Right lobe of liver (tissue), 6 donors: Measurements from ENCODE around the gene IFT74. TPM values are rescaled to one million over a fixed set of nuclear protein-coding genes. Genes with fewer than 3 reads are reported as not detected.

Experiments
- ATAC-seq, 4 donors: fragments of 200-7000 bp; cut with Tn5 transposase; one replicate each; pipeline ENCODE4 v1.9.1; 2020; ENCODE audit warnings: mild to moderate bottlenecking in 4 of 4, moderate library complexity in 4 of 4
- DNase-seq, 3 donors: peaks; one replicate each; pipeline ENCODE4 v3.0.0-alpha.2; 2020
- H3K27ac ChIP-seq, 3 donors: fragments of 200-600 bp; one replicate each; pipeline ENCODE4 v1.8.0; 2022
- H3K27me3 ChIP-seq, 2 donors: fragments of 200-600 bp; one replicate each; pipeline ENCODE4 v1.8.0; 2022
- H3K36me3 ChIP-seq, 4 donors: fragments of 200-600 bp; sonication (generic) in 1 of 4; one replicate each; pipeline versions ENCODE4 v1.5.1 to v1.8.0; 2017 to 2022; ENCODE audit warnings: control low read depth in 1 of 4
- H3K4me1 ChIP-seq, 4 donors: fragments of 200-600 bp; sonication (generic) in 1 of 4; one replicate each; pipeline versions ENCODE4 v1.5.1 to v1.8.0; 2017 to 2022; ENCODE audit warnings: control low read depth in 1 of 4
- H3K4me3 ChIP-seq, 3 donors: fragments of 200-600 bp; one replicate each; pipeline ENCODE4 v1.8.0; 2022
- H3K9me3 ChIP-seq, 4 donors: fragments of 200-600 bp; sonication (generic) in 1 of 4; one replicate each; pipeline versions ENCODE4 v1.5.1 to v1.8.0; 2017 to 2022; ENCODE audit warnings: control low read depth in 1 of 4
- CTCF ChIP-seq, 4 donors: fragments of 200-600 bp in 3 of 4; fragments of 450-650 bp in 1 of 4; IDR thresholded peaks; one replicate each; pipeline versions ENCODE4 v1.5.1 to v1.8.0; 2016 to 2022; ENCODE audit warnings: antibody characterized with exemption in 4 of 4, mild to moderate bottlenecking in 2 of 4
- POLR2A ChIP-seq: fragments of 450-650 bp; IDR thresholded peaks from one replicate; pipeline ENCODE4 v1.6.1; 2017; ENCODE audit warnings: antibody characterized with exemption, mild to moderate bottlenecking
- WGBS: methylation state at CpG from one replicate; pipeline ENCODE4 v1.1.6; 2018; ENCODE audit warnings: low coverage, low lambda C conversion rate; ENCODE audit not compliant: insufficient coverage; ENCODE audit errors: missing lambda C conversion rate; 5-methylcytosine and 5-hydroxymethylcytosine counted together
- intact Hi-C, 2 donors: fragments of 100-400 bp; cut with DNase I; formaldehyde crosslinking; loops; one replicate each; pipeline versions ENCODE4 v1.11.2 to v1.14.1; 2022
- total RNA-seq, 6 experiments: library from RNA; depleted of rRNA in 2 of 6; stranded (reverse); fragments of >200 nt in 2 of 6; fragmentation: NEBNext Ultra II Directional in 3 of 6; extraction: Animal tissue kit (Norgen Biotek cat#: 25700) in 3 of 6; gene quantifications; one replicate each; pipeline versions ENCODE4 v1.1.0 to v1.2.4, GENCODE V29; 2016 to 2023
- donor health status: DM: no; HTN: yes; CAD: no.
- donor health status: DM: no; HTN: no; CAD: no.
- donor health status: DM: no; HTN: no; CAD: no.
- donor health status: DM: no; HTN: yes; CAD: no.
- donor health status: DM: no; HTN: yes; CAD: no.

IFT74 gene
- total RNA-seq, 6 experiments from 2014 or later: 6.2 to 10.2 (median 6.7) TPM

GRCh38 chr9:26949637-26950069 lies 6.6 kb upstream of the IFT74 start:
- ATAC-seq: no peak
- 47% methylated on average over 5 of the region's 6 CpGs for WGBS

GRCh38 chr9:26950521-26950920 lies 5.7 kb upstream of the IFT74 start:
- Histone ChIP-seq H3K4me1 (peaks cover 0 to 6% (median 2%) of the 10 kb centered on the region in 4 donors), H3K27me3 (no peaks in the 10 kb centered on the region), H3K36me3 (no peaks in the 10 kb centered on the region), H3K27ac (no peak overlapping the region), H3K4me3 (no peak overlapping the region), H3K9me3 (no peaks in the 10 kb centered on the region)
- DNase-seq: no peak
- no peak for TF ChIP-seq CTCF (IDR thresholded peaks at IDR 0.05)
- WGBS: 92% methylated on average over 1 of the region's 1 CpG
- ATAC-seq: no peak
- intact Hi-C loops: no loop called here

More at GRCh38 chr9:26949637-26950069, 6.6 kb upstream of the IFT74 start:
- TF ChIP-seq CTCF (IDR thresholded peaks at IDR 0.05) (no peak), POLR2A (no peak)
- no peaks in the 10 kb centered on the region for H3K27me3 ChIP-seq
- H3K4me1 ChIP-seq: peaks cover 0 to 15% (median 3%) of the 10 kb centered on the region in 4 donors
- H3K9me3 ChIP-seq: no peaks in the 10 kb centered on the region
- no peak overlapping the region for H3K4me3 ChIP-seq
- no peak overlapping the region for H3K27ac ChIP-seq
- intact Hi-C loops: loop anchor here in 1 of 2 donors (10.0 kb wide), 1 partner anchor 55 kb away; the partner anchor contains the start of gene CAAP1
- H3K36me3 ChIP-seq: no peaks in the 10 kb centered on the region
- DNase-seq: no peak

- Histone ChIP-seq H3K27me3 (no peaks in the 10 kb centered on the region), H3K36me3 (no peaks in the 10 kb centered on the region), H3K9me3 (no peaks in the 10 kb centered on the region), H3K4me3 (no peak overlapping the region), H3K27ac (no peak overlapping the region), H3K4me1 (no peaks in the 10 kb centered on the region)
- no peak for DNase-seq
- 35% methylated on average over 1 of the region's 3 CpGs for WGBS
- no peak for ATAC-seq
- TF ChIP-seq POLR2A: no peak
- TF ChIP-seq CTCF (IDR thresholded peaks at IDR 0.05): no peak
- intact Hi-C loops: no loop called here
Observed at GRCh38 chr9:26951794-26952193, 4.4 kb upstream of the IFT74 start.

- ATAC-seq (no peak), DNase-seq (no peak)
Observed at GRCh38 chr9:26954050-26954508, 2.1 kb upstream of the IFT74 start.

More at GRCh38 chr9:26954050-26954508, 2.1 kb upstream of the IFT74 start:
- H3K4me1 ChIP-seq: no peaks in the 10 kb centered on the region
- TF ChIP-seq POLR2A: no peak
- TF ChIP-seq CTCF (IDR thresholded peaks at IDR 0.05): no peak
- no peaks in the 10 kb centered on the region for H3K27me3 ChIP-seq
- H3K9me3 ChIP-seq: no peaks in the 10 kb centered on the region
- intact Hi-C loops: no loop called here
- 78% methylated on average over 3 of the region's 3 CpGs for WGBS
- H3K27ac ChIP-seq: peak overlapping the region in 2 of 3 donors; percentile 5 to 41
- H3K36me3 ChIP-seq: no peaks in the 10 kb centered on the region
- H3K4me3 ChIP-seq: no peak overlapping the region
